Measurements from ENCODE around the gene SESN3.

Gene SESN3

DNA sequence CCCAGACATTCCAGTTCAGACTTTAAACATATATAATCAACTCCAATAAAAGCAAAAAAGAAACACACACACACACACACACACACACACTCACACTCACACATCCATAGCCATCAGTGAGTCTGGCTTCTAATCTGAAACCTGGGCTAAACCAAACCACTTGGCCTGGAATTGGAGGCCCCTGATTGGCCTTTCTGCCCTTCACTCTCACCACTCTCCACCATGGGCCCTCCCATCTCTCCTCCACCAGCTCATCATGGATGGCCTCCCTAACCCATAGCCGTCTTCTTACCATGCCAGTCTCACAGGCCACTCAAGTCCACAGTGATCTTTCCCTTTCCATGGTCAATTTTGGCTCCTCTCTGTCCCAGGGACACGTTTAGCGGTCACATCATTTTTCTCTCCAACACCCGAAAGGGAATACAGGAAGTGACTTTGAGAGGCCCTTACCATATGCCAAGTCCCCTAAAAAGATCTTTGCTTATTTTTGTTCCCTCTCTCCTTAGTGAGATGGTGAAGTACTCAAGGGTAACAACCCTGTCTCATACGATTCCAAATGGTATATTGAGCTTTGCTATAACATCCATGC, 74.8 kb downstream of the SESN3 start:
- Histone ChIP-seq H3K27ac (no peak overlapping the region), H3K36me3 (ENCODE audit: insufficient read depth, low read length) (no peaks in the 10 kb centered on the region), H3K9ac (ENCODE audit: insufficient read length) (no peak overlapping the region), H3K4me3 (no peak overlapping the region), H3K9me3 (ENCODE audit: low read depth, low read length) (no peaks in the 10 kb centered on the region)
- DNase-seq (ENCODE audit: low read depth, low spot score): no peak
- TF ChIP-seq POLR2AphosphoS5 (IDR thresholded peaks at IDR 0.05; ENCODE audit: borderline replicate concordance, low read depth, low read length) (no peak), EZH2 (IDR thresholded peaks at IDR 0.05) (no peak), FOXP2 (optimal IDR thresholded peaks at IDR 0.05; ENCODE audit: control extremely low read depth, extremely low read length, insufficient read depth) (no peak)

DNA sequence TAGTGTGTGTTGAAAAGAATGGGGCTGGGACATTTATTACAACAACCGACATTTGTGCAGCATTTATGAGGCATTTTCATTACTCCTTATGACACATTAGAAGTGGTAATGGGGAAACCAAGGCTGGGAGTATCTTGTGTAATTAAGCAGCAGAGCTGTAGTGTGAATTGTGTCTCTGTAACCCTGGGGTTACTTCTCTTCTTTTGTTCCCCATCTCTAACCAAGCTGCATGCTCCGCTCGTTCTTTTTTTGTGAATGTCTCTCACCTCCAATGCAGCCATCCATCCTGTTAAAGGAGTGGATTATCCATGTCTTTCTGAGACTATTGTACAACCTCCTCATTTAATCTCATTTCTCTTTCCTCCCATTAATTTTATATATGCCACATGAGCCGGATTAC, 75.6 kb downstream of the SESN3 start:
- H3K9ac ChIP-seq (ENCODE audit: insufficient read length): no peak overlapping the region
- no peaks in the 10 kb centered on the region for H3K9me3 ChIP-seq (ENCODE audit: low read depth, low read length)
- H3K27ac ChIP-seq: no peak overlapping the region
- no peak for TF ChIP-seq POLR2AphosphoS5 (IDR thresholded peaks at IDR 0.05; ENCODE audit: borderline replicate concordance, low read depth, low read length)
- TF ChIP-seq FOXP2 (optimal IDR thresholded peaks at IDR 0.05; ENCODE audit: control extremely low read depth, extremely low read length, insufficient read depth): no peak
- no peak for TF ChIP-seq EZH2 (IDR thresholded peaks at IDR 0.05)
- no peak overlapping the region for H3K4me3 ChIP-seq
- DNase-seq (ENCODE audit: low read depth, low spot score): no peak
- H3K36me3 ChIP-seq (ENCODE audit: insufficient read depth, low read length): no peaks in the 10 kb centered on the region

DNA sequence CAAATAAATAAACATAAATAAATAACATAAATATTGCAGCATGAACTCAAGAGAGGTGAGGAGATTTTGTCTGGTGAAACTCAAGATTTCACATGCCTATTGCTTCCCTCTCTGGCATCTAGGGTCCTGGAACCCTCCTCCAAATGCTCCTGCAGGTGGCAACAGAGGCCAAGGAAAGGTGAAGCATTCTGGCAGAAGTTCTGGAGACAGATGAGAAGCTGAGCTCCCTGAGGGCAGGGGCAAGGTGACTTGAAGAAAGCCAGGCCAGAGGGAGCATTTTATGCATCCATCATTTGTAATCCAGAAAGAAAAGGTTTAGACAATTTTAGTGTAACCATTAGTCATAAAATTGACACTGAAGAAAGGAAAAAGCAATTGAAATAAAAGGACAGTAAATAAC, 76.5 kb downstream of the SESN3 start:
- H3K9me3 ChIP-seq (ENCODE audit: low read depth, low read length): no peaks in the 10 kb centered on the region
- no peak for TF ChIP-seq FOXP2 (optimal IDR thresholded peaks at IDR 0.05; ENCODE audit: control extremely low read depth, extremely low read length, insufficient read depth)
- no peak for TF ChIP-seq EZH2 (IDR thresholded peaks at IDR 0.05)
- no peak for TF ChIP-seq POLR2AphosphoS5 (IDR thresholded peaks at IDR 0.05; ENCODE audit: borderline replicate concordance, low read depth, low read length)
- H3K36me3 ChIP-seq (ENCODE audit: insufficient read depth, low read length): no peaks in the 10 kb centered on the region
- DNase-seq (ENCODE audit: low read depth, low spot score): no peak
- no peak overlapping the region for H3K27ac ChIP-seq
- H3K4me3 ChIP-seq: no peak overlapping the region
- no peak overlapping the region for H3K9ac ChIP-seq (ENCODE audit: insufficient read length)

DNA sequence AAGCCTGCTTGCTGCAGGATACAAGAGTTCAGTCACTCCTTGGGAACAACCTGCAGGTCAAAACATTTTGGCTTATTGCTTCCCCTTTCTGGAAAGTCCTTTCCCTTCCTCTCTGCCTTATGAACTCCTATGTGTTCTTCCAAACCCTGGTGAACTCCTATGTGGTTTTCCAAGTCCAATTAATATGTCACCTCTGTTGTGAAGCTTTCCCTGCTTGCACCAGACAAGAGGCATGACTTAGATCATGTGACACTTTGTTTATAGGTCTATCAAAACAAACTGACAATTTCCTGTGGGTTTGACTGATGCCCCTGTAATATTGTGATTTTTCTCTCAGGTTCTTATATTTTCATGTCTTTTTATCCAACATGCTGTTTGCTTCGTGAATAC, 77.2 kb downstream of the SESN3 start:
- DNase-seq (ENCODE audit: low read depth, low spot score): no peak
- TF ChIP-seq FOXP2 (optimal IDR thresholded peaks at IDR 0.05; ENCODE audit: control extremely low read depth, extremely low read length, insufficient read depth) (no peak), POLR2AphosphoS5 (IDR thresholded peaks at IDR 0.05; ENCODE audit: borderline replicate concordance, low read depth, low read length) (no peak), EZH2 (IDR thresholded peaks at IDR 0.05) (no peak)
- Histone ChIP-seq H3K9ac (ENCODE audit: insufficient read length) (no peak overlapping the region), H3K9me3 (ENCODE audit: low read depth, low read length) (no peaks in the 10 kb centered on the region), H3K27ac (no peak overlapping the region), H3K36me3 (ENCODE audit: insufficient read depth, low read length) (no peaks in the 10 kb centered on the region), H3K4me3 (no peak overlapping the region)

DNA sequence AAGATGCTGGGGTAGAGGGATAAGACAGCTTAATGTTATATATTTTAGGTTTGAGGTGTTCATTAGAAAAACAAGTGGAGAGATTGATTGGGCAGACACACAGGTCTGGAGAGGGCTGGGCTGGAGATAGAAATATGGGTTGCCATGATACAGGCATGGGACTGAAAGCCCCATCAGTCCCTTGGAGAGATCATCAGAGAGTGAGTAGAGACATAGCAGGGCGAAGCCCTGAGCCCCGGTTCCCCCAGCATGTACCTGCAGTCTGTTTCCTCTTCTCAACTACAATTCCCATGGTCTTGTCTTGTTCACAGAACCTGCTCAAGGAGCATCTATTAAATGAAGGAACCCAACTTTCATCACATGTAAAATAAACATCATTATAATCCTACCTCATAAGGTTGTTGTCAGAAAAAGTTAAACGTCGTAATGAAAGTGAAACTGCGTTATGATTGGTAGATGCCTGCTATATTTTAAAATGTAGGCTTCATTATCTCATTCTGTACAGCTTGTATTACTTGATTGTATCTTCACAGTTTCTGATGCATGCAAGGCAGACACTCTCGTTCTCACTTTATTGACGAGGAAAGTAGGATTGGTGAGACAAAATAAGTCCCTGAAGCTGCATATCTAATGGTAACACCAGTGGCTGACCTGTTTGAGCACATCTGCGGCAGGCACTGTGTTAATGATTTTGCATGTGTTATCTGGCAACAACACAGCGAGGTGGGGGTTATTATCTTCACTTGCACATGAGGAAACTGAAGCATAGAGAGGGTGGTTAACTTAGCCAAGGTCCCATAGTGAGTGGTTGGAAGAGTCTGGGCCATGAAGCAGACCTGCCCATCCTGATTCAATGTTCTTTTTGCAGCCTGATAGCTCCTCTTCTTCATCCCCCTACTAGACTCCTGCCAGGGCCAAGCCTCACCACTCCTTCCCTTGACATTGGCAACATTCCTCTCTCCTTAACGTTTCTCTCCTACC, 77.8 kb downstream of the SESN3 start:
- no peak for DNase-seq (ENCODE audit: low read depth, low spot score)
- Histone ChIP-seq H3K9me3 (ENCODE audit: low read depth, low read length) (no peaks in the 10 kb centered on the region), H3K36me3 (ENCODE audit: insufficient read depth, low read length) (no peaks in the 10 kb centered on the region), H3K4me3 (no peak overlapping the region), H3K9ac (ENCODE audit: insufficient read length) (no peak overlapping the region), H3K27ac (no peak overlapping the region)
- no peak for TF ChIP-seq FOXP2 (optimal IDR thresholded peaks at IDR 0.05; ENCODE audit: control extremely low read depth, extremely low read length, insufficient read depth)
- no peak for TF ChIP-seq POLR2AphosphoS5 (IDR thresholded peaks at IDR 0.05; ENCODE audit: borderline replicate concordance, low read depth, low read length)
- TF ChIP-seq EZH2 (IDR thresholded peaks at IDR 0.05): no peak

DNA sequence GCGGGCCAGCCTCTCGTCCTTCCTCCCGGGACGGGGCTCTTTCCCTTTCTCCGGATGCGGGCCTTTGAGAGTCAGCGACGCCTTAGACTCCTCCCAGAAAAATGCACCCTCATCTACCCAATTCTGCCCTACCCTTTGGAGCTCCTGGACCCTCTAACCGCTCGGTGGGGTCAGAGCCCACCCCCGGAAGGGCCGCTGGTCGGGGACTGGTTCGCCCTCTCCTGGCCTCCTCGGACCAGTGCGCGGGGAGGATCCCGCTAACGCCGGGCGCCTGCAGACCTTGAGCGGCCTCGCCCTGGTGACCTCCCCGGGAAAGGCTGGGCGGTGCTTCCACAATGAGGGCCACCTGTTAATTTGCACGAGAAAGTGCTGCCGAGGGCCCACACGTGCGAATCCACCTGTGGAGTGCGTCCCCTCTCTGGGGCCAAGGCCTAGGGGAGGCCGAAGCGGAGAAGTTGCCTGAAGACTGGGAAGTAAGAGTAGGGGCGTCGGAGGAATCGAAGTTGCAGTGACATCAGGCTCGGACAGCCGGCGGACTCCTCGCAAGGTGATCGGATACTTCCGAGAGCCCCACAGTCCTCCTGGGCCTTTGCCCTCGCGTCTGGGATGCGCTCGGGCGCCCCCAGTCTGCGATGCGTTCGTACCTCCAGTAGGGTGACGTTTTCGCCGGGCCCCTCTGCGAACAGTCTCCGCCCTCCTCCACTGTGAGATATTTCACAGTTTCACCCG, 79.9 kb downstream of the SESN3 start:
- Histone ChIP-seq H3K27ac (no peak overlapping the region), H3K36me3 (ENCODE audit: insufficient read depth, low read length) (no peaks in the 10 kb centered on the region), H3K4me3 (peak overlapping the region; percentile 19; the same call in 1 of the 2 replicates), H3K9me3 (ENCODE audit: low read depth, low read length) (no peaks in the 10 kb centered on the region), H3K9ac (ENCODE audit: insufficient read length) (no peak overlapping the region)
- TF ChIP-seq EZH2 (IDR thresholded peaks at IDR 0.05): no peak
- TF ChIP-seq FOXP2 (optimal IDR thresholded peaks at IDR 0.05; ENCODE audit: control extremely low read depth, extremely low read length, insufficient read depth): no peak
- TF ChIP-seq POLR2AphosphoS5 (IDR thresholded peaks at IDR 0.05; ENCODE audit: borderline replicate concordance, low read depth, low read length): no peak
- DNase-seq (ENCODE audit: low read depth, low spot score): no peak

DNA sequence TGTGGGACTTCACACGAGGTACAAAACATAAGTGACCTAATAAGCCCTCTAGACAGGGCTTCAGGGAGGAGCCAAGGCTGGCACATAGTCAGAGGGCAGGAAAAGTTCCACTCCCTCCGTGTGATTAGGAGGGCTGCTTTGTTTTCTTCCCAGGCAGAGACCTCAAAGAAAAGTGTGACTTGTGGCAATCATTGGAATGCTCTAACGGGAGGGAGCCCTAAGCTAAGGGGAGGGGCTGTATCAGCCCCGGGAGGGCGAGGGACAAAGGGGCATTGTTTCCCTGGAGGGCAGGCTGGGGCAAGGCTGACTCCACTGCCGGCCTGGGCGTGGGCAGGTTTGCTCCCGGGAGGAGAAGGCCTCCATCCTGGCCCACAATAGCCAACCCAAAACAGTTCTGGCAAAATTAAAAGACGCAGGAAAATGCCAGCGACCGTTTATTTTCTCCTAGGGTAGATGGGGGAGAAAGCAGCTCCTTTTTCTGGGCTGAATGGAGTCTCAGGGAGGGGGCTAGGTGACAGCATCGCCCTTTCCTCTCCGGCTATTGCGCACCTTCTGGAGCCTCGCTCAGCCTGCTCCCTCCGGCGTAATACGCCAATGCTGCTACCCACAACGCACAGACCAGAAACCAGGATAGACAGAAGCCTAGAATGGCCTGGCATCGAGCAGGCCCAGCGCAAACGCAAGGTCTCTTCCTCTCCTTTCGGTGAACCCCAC, 81.2 kb downstream of the SESN3 start:
- no peak for TF ChIP-seq FOXP2 (optimal IDR thresholded peaks at IDR 0.05; ENCODE audit: control extremely low read depth, extremely low read length, insufficient read depth)
- TF ChIP-seq POLR2AphosphoS5 (IDR thresholded peaks at IDR 0.05; ENCODE audit: borderline replicate concordance, low read depth, low read length): no peak
- no peak for TF ChIP-seq EZH2 (IDR thresholded peaks at IDR 0.05)
- Histone ChIP-seq H3K4me3 (no peak overlapping the region), H3K27ac (no peak overlapping the region), H3K9me3 (ENCODE audit: low read depth, low read length) (no peaks in the 10 kb centered on the region), H3K36me3 (ENCODE audit: insufficient read depth, low read length) (no peaks in the 10 kb centered on the region), H3K9ac (ENCODE audit: insufficient read length) (no peak overlapping the region)
- DNase-seq (ENCODE audit: low read depth, low spot score): no peak
